Measurements from ENCODE around the gene SLC39A3.
"Not testable (repeated sequence)": the region's sequence is repeated elsewhere in the genome, so short reads cannot be mapped to it uniquely, and the experiment has no call there.

The SLC39A3 gene

GRCh38 chr19:2726160-2726855, 13.5 kb downstream of the SLC39A3 start:
- intact Hi-C loops (cut with DNase I): no loop called here
- peak in 1 of 10 donors; percentile 48 for DNase-seq

- no peak for DNase-seq
- intact Hi-C loops (cut with DNase I): no loop called here
Observed at GRCh38 chr19:2724148-2724557, 15.7 kb downstream of the SLC39A3 start.

GRCh38 chr19:2723747-2724146, 16.1 kb downstream of the SLC39A3 start:
- intact Hi-C loops (cut with DNase I): no loop called here
- DNase-seq: peak in 1 of 10 donors; percentile 80

- peak in 1 of 10 donors; percentile 83 for DNase-seq
- intact Hi-C loops (cut with DNase I): no loop called here
Observed at GRCh38 chr19:2723345-2723715, 16.5 kb downstream of the SLC39A3 start.

GRCh38 chr19:2722541-2723344, 17.1 kb downstream of the SLC39A3 start:
- peak in 9 of 10 donors; percentile 53 to 95 (median 70) for DNase-seq

GRCh38 chr19:2721570-2722540, 18.0 kb downstream of the SLC39A3 start:
- intact Hi-C loops (cut with DNase I): no loop called here
- DNase-seq: peak in 2 of 10 donors; percentile 71 to 78

More at GRCh38 chr19:2722541-2723344, 17.1 kb downstream of the SLC39A3 start:
- intact Hi-C loops (cut with DNase I): no loop called here

- DNase-seq: peak in 2 of 10 donors; percentile 67 to 75
- intact Hi-C loops (cut with DNase I): no loop called here
Observed at GRCh38 chr19:2720777-2721569, 18.8 kb downstream of the SLC39A3 start, which contains the start of gene DIRAS1. Gene DIRAS1, minus strand, starts transcription at chr19:2721372. Its CDS starts 3,566 bp downstream, at chr19:2717806.

GRCh38 chr19:2719920-2720776, 19.7 kb downstream of the SLC39A3 start:
- intact Hi-C loops (cut with DNase I): no loop called here
- DNase-seq: peak in 9 of 10 donors; percentile 45 to 95 (median 75)

- intact Hi-C loops (cut with DNase I): no loop called here
- no peak for DNase-seq
Observed at GRCh38 chr19:2719232-2719735, 20.5 kb downstream of the SLC39A3 start.

- peak in 3 of 10 donors; percentile 53 to 85 (median 65) for DNase-seq
- intact Hi-C loops (cut with DNase I): no loop called here
Observed at GRCh38 chr19:2717638-2718541, 21.9 kb downstream of the SLC39A3 start.

GRCh38 chr19:2716722-2717637, 22.8 kb downstream of the SLC39A3 start:
- intact Hi-C loops (cut with DNase I): no loop called here
- DNase-seq: peak in 2 of 10 donors; percentile 51 to 67

- peak in 1 of 10 donors; percentile 64 for DNase-seq
- intact Hi-C loops (cut with DNase I): no loop called here
Observed at GRCh38 chr19:2716275-2716650, 23.6 kb downstream of the SLC39A3 start.

- intact Hi-C loops (cut with DNase I): no loop called here
- DNase-seq: no peak
Observed at GRCh38 chr19:2715470-2716274, 24.1 kb downstream of the SLC39A3 start.

- DNase-seq: no peak
- intact Hi-C loops (cut with DNase I): no loop called here
Observed at GRCh38 chr19:2714531-2715269, 25.1 kb downstream of the SLC39A3 start.

- intact Hi-C loops (cut with DNase I): not testable (repeated sequence)
Observed at GRCh38 chr19:2714102-2714501, 25.7 kb downstream of the SLC39A3 start.

More at GRCh38 chr19:2714102-2714501, 25.7 kb downstream of the SLC39A3 start:
- DNase-seq: not testable (repeated sequence)
